H1 (cell line): ENCODE results near the gene MT1G. TPM values are rescaled to one million over a fixed set of nuclear protein-coding genes. Genes with fewer than 3 reads are reported as not detected.

Source experiments
- CTCF ChIA-PET: fragments of 300-600 bp; sonication (Branson Sonifier 250); formaldehyde crosslinking; loops from one replicate; lab custom pipeline; 2021; ENCODE audit not compliant: partially characterized antibody; lab: Charles Lee
- POLR2A ChIA-PET: fragments of 300-600 bp; sonication (Branson Sonifier 250); formaldehyde crosslinking; loops from one replicate; lab custom pipeline; 2021; ENCODE audit warnings: inconsistent platforms; ENCODE audit not compliant: partially characterized antibody; lab: Charles Lee
- DNase-seq, 2 experiments: peaks; one replicate each; pipeline versions ENCODE4 v3.0.0 to v3.0.0-alpha.2; 2010 to 2022; ENCODE audit warnings: low spot score in 2 of 2, low read depth in 1 of 2, mixed read lengths in 1 of 2
- FAIRE-seq: peaks from 2 replicates; lab custom pipeline; 2011; peaks lifted over from hg19 to GRCh38; lab: Jason Lieb, UNC
- H2AFZ ChIP-seq: 2 replicates; pipeline ENCODE4 v1.8.1; 2012; ENCODE audit warnings: low read length, inconsistent platforms
- H2AK5ac ChIP-seq: 2 replicates; pipeline ENCODE4 v1.6.1; 2013; ENCODE audit warnings: low read depth, low read length
- H2BK120ac ChIP-seq: replicated peaks from 2 replicates; pipeline ENCODE3; 2013; ENCODE audit warnings: low read depth, low read length, inconsistent platforms
- H2BK12ac ChIP-seq: 2 replicates; pipeline ENCODE4 v1.6.1; 2013; ENCODE audit warnings: low read depth, low read length
- H2BK15ac ChIP-seq: 2 replicates; pipeline ENCODE4 v1.6.1; 2013; ENCODE audit warnings: low read length
- H2BK20ac ChIP-seq: 2 replicates; pipeline ENCODE4 v1.6.1; 2013; ENCODE audit warnings: low read length
- H2BK5ac ChIP-seq: 2 replicates; pipeline ENCODE4 v1.6.1; 2013; ENCODE audit warnings: low read depth, low read length
- H3K14ac ChIP-seq: 2 replicates; pipeline ENCODE4 v1.6.1; 2013; ENCODE audit warnings: inconsistent platforms; ENCODE audit not compliant: insufficient read length
- H3K18ac ChIP-seq: 2 replicates; pipeline ENCODE4 v1.6.1; 2013; ENCODE audit warnings: low read length; ENCODE audit errors: extremely low read depth
- H3K23ac ChIP-seq: 2 replicates; pipeline ENCODE4 v1.6.1; 2013; ENCODE audit warnings: inconsistent platforms; ENCODE audit not compliant: insufficient read length
- H3K23me2 ChIP-seq: 2 replicates; pipeline ENCODE4 v1.6.1; 2013; ENCODE audit warnings: low read depth, low read length
- H3K27ac ChIP-seq: 2 replicates; pipeline ENCODE4 v1.6.1; 2011; ENCODE audit warnings: low read depth, low read length, inconsistent platforms
- H3K27me3 ChIP-seq, 4 experiments: replicated peaks in 1 of 4; 1 replicate in 1 of 4; 2 replicates in 3 of 4; pipeline versions ENCODE4 v1.6.1 to v1.8.1; 2011 to 2013; ENCODE audit warnings: low read length in 3 of 4, mild to moderate bottlenecking in 3 of 4, inconsistent platforms in 2 of 4, mixed read lengths in 2 of 4, moderate library complexity in 1 of 4; ENCODE audit not compliant: control insufficient read depth in 3 of 4, insufficient read depth in 3 of 4; ENCODE audit errors: extremely low read depth in 1 of 4
- H3K36me3 ChIP-seq, 4 experiments: 2 replicates each; pipeline versions ENCODE4 v1.6.1 to v1.8.1; 2011 to 2013; ENCODE audit warnings: mild to moderate bottlenecking in 4 of 4, low read length in 3 of 4, moderate library complexity in 2 of 4, control low read depth in 1 of 4, inconsistent platforms in 1 of 4; ENCODE audit not compliant: insufficient read depth in 4 of 4, control insufficient read depth in 2 of 4
- H3K4ac ChIP-seq: replicated peaks from 2 replicates; pipeline ENCODE3; 2013; ENCODE audit warnings: low read length, low read depth, mixed read lengths, inconsistent platforms; ENCODE audit not compliant: insufficient read length
- H3K4me1 ChIP-seq, 4 experiments: replicated peaks in 1 of 4; 1 replicate in 1 of 4; 2 replicates in 3 of 4; pipeline versions ENCODE4 v1.6.1 to v1.8.1; 2011 to 2013; ENCODE audit warnings: low read length in 3 of 4, inconsistent platforms in 2 of 4, mixed read lengths in 1 of 4; ENCODE audit not compliant: insufficient read depth in 4 of 4, control insufficient read depth in 3 of 4
- H3K4me2 ChIP-seq, 2 experiments: 2 replicates each; pipeline versions ENCODE4 v1.6.1 to v1.8.1; 2011 to 2013; ENCODE audit warnings: low read depth in 2 of 2, low read length in 2 of 2, control low read depth in 1 of 2, inconsistent platforms in 1 of 2, mild to moderate bottlenecking in 1 of 2; ENCODE audit not compliant: insufficient read depth in 1 of 2
- H3K4me3 ChIP-seq, 4 experiments: fragments of 200-600, 300-600 bp in 1 of 4; sonication (generic), shearing (Covaris generic), sonication (Bioruptor Twin) in 1 of 4; 2 replicates each; pipeline versions ENCODE4 v1.5.1 to v1.8.1; 2011 to 2016; ENCODE audit warnings: low read length in 4 of 4, low read depth in 3 of 4, control low read depth in 2 of 4, inconsistent platforms in 2 of 4, mild to moderate bottlenecking in 2 of 4, mixed read lengths in 1 of 4, moderate library complexity in 1 of 4; ENCODE audit not compliant: insufficient read depth in 2 of 4; ENCODE audit errors: extremely low read depth in 1 of 4
- H3K56ac ChIP-seq: replicated peaks from 2 replicates; pipeline ENCODE3; 2013; ENCODE audit warnings: low read depth, mild to moderate bottlenecking, mixed read lengths, low read length, inconsistent platforms; ENCODE audit not compliant: insufficient read length
- H3K79me1 ChIP-seq: 2 replicates; pipeline ENCODE4 v1.6.1; 2013; ENCODE audit warnings: low read depth, low read length, control low read depth
- H3K79me2 ChIP-seq, 2 experiments: 2 replicates each; pipeline versions ENCODE4 v1.6.1 to v1.8.1; 2012 to 2013; ENCODE audit warnings: low read length in 2 of 2, mild to moderate bottlenecking in 2 of 2, inconsistent platforms in 1 of 2; ENCODE audit not compliant: insufficient read depth in 2 of 2, control insufficient read depth in 1 of 2
- H3K9ac ChIP-seq, 4 experiments: replicated peaks in 1 of 4; 1 replicate in 1 of 4; 2 replicates in 3 of 4; pipeline versions ENCODE4 v1.6.1 to v1.8.1; 2011 to 2013; ENCODE audit warnings: low read depth in 3 of 4, low read length in 3 of 4, control low read depth in 2 of 4, mild to moderate bottlenecking in 2 of 4, moderate library complexity in 2 of 4, inconsistent platforms in 1 of 4; ENCODE audit errors: extremely low read depth in 1 of 4
- H3K9me3 ChIP-seq, 2 experiments: 2 replicates each; pipeline versions ENCODE4 v1.6.1 to v1.8.1; 2012 to 2013; ENCODE audit warnings: mild to moderate bottlenecking in 2 of 2, moderate library complexity in 2 of 2, control low read depth in 1 of 2, inconsistent platforms in 1 of 2, low read depth in 1 of 2, low read length in 1 of 2, mixed read lengths in 1 of 2; ENCODE audit not compliant: insufficient read depth in 2 of 2
- H4K20me1 ChIP-seq, 2 experiments: replicated peaks in 1 of 2; 2 replicates each; pipeline versions ENCODE3 to v1.8.1; 2011 to 2013; ENCODE audit warnings: inconsistent platforms in 2 of 2, low read length in 2 of 2, mild to moderate bottlenecking in 1 of 2; ENCODE audit not compliant: insufficient read depth in 2 of 2, control insufficient read depth in 1 of 2
- H4K5ac ChIP-seq: 2 replicates; pipeline ENCODE4 v1.6.1; 2013; ENCODE audit warnings: low read length, low read depth, mixed read lengths, inconsistent platforms; ENCODE audit not compliant: insufficient read length
- H4K8ac ChIP-seq: 2 replicates; pipeline ENCODE4 v1.8.0; 2013; ENCODE audit warnings: mild to moderate bottlenecking, moderate library complexity, low read length, inconsistent platforms; ENCODE audit not compliant: insufficient read depth; ENCODE audit errors: extremely low read depth
- H4K91ac ChIP-seq: replicated peaks from 2 replicates; pipeline ENCODE3; 2013; ENCODE audit warnings: low read length, mixed read lengths, inconsistent platforms; ENCODE audit not compliant: insufficient read length
- CREB1 ChIP-seq: IDR thresholded peaks from 2 replicates; pipeline ENCODE4 v1.6.1; 2012; ENCODE audit warnings: inconsistent platforms
- SIX5 ChIP-seq: IDR thresholded peaks from 2 replicates; pipeline ENCODE4 v1.6.1; 2011; ENCODE audit warnings: mild to moderate bottlenecking, low read depth, low read length
- WGBS, 2 experiments: shearing (Covaris generic) in 1 of 2; methylation state at CpG; one replicate each; pipeline versions ENCODE4 v1.1.6 to v1.1.7; 2013 to 2015; ENCODE audit warnings: low lambda C conversion rate in 2 of 2, mixed read lengths in 2 of 2, inconsistent platforms in 1 of 2, low coverage in 1 of 2, missing lambda C conversion rate in 1 of 2; ENCODE audit not compliant: insufficient replicate concordance in 2 of 2, insufficient coverage in 1 of 2, insufficient read length in 1 of 2; ENCODE audit errors: extremely low coverage in 1 of 2, missing lambda C conversion rate in 1 of 2; 5-methylcytosine and 5-hydroxymethylcytosine counted together
- polyA plus RNA-seq, 7 experiments: library from polyadenylated mRNA; depleted of rRNA in 3 of 7; stranded (reverse) in 5 of 7; unstranded in 2 of 7; fragments of >200 nt in 5 of 7; fragments of 200-250 nt in 2 of 7; gene quantifications; 1 replicate in 5 of 7; 2 replicates in 1 of 7; 4 replicates in 1 of 7; pipeline versions ENCODE4 v1.2.1 to v1.2.3, GENCODE V29; 2011 to 2013; ENCODE audit warnings: missing spikeins in 2 of 7, mixed read lengths in 2 of 7
- total RNA-seq: library from RNA; stranded (reverse); fragmentation: NEBNext Ultra II Directional; extraction: Animal tissue kit (Norgen Biotek cat#: 25700); gene quantifications from 2 replicates; pipeline ENCODE4 v1.2.1, GENCODE V29; 2021

Gene MT1G
- total and polyA plus RNA-seq, 2 of the 8 experiments (the other 6 are each of a cell fraction or from before 2014, with no cell fraction given), result 17.7 to 515 TPM

GRCh38 chr16:56620339-56620897, 47.4 kb downstream of the MT1G start:
- Histone ChIP-seq H3K23me2 (peaks cover 10% of the 10 kb centered on the region; the same call in 1 of the 2 replicates), H3K4ac (no peak overlapping the region), H4K5ac (no peak overlapping the region), H3K27me3 (peaks cover 49 to 88% (median 82%) of the 10 kb centered on the region in 4 experiments), H2BK12ac (peak overlapping the region; percentile 75; the same call in 1 of the 2 replicates), H2BK20ac (no peak overlapping the region), H3K36me3 (no peaks in the 10 kb centered on the region), H3K79me1 (no peaks in the 10 kb centered on the region), H3K18ac (no peak overlapping the region), H3K4me1 (peaks cover 0 to 23% (median 15%) of the 10 kb centered on the region in 4 experiments; a peak in 6 of 7 replicates), H4K91ac (no peak overlapping the region), H3K4me3 (no peak overlapping the region), H3K79me2 (no peaks in the 10 kb centered on the region), H3K9me3 (no peaks in the 10 kb centered on the region), H3K14ac (no peak overlapping the region), H3K9ac (no peak overlapping the region), H4K20me1 (peaks cover 0 to 10% of the 10 kb centered on the region in 2 experiments), H3K23ac (no peak overlapping the region), H2BK5ac (no peak overlapping the region), H3K27ac (no peak overlapping the region), H3K4me2 (no peak overlapping the region), H3K56ac (no peak overlapping the region), H2BK15ac (no peak overlapping the region), H4K8ac (no peak overlapping the region), H2BK120ac (no peak overlapping the region), H2AFZ (no peak overlapping the region), H2AK5ac (no peak overlapping the region)
- FAIRE-seq (no peak), DNase-seq (no peak)
- 68% methylated on average over 7 of the region's 8 CpGs; no CpG with 5 or more reads in 1 of the 2 experiments for WGBS, 2 experiments
- ChIA-PET CTCF (interaction anchor here (0.6 to 1.8 kb wide), 5 partner anchors 15 to 711 kb away, joined by 3 to 9 read pairs (median 4); partner anchors contain the start of gene MT1H), POLR2A (interaction anchor here (1.4 to 1.6 kb wide), 2 partner anchors 9 to 10 kb away, joined by 4 to 6 read pairs; no protein-coding TSS in a partner anchor)
- TF ChIP-seq SIX5, result no peak
- no peak for TF ChIP-seq CREB1
